HCT116 (cell line): Measurements from ENCODE around the gene AOAH. TPM values are rescaled to one million over a fixed set of nuclear protein-coding genes. Genes with fewer than 3 reads are reported as not detected.

Experiments
- ATAC-seq: fragments of 200-7000 bp; cut with Tn5 transposase; 2 replicates; pipeline ENCODE4 v1.9.1; 2020; ENCODE audit warnings: mild to moderate bottlenecking, moderate library complexity
- BruUV-seq: library from RNA; stranded (reverse); fragments of 400-500 nt; replicated peaks from 2 replicates; lab custom pipeline; 2021; lab: Mats Ljungman, UMichigan
- CTCF ChIA-PET: fragments of 300-600 bp; sonication (Branson Sonifier 250); formaldehyde crosslinking; loops from one replicate; lab custom pipeline; 2021; ENCODE audit warnings: antibody characterized with exemption; lab: Charles Lee
- POLR2A ChIA-PET: fragments of 300-600, 350-600 bp; sonication (Branson Sonifier 250); formaldehyde crosslinking; loops from one replicate; lab custom pipeline; 2021; ENCODE audit warnings: antibody characterized with exemption; lab: Charles Lee
- RAD21 ChIA-PET, 2 experiments: fragments of 300-600 bp; sonication (Branson Sonifier 250); formaldehyde crosslinking; loops; one replicate each; lab custom pipeline; 2023; ENCODE audit warnings: low total read pairs in 2 of 2; ENCODE audit not compliant: uncharacterized antibody in 2 of 2, unreplicated experiment in 2 of 2, low non-redundant PET in 1 of 2; lab: Charles Lee
- DNase-seq: peaks from one replicate; pipeline ENCODE4 v3.0.0-alpha.2; 2010; ENCODE audit warnings: low read depth, low spot score
- H2AFZ ChIP-seq: fragments of 200-600 bp; shearing (Covaris generic), sonication (generic); 2 replicates; pipeline ENCODE4 v1.6.1; 2017; ENCODE audit warnings: low read depth, mixed run types, mixed read lengths, antibody characterized with exemption, low read length; ENCODE audit not compliant: poor library complexity, severe bottlenecking
- H3K27ac ChIP-seq: 2 replicates; pipeline ENCODE4 v1.5.1; 2012; ENCODE audit warnings: low read depth, low read length
- H3K27me3 ChIP-seq: fragments of 200-600 bp; sonication (generic); 2 replicates; pipeline ENCODE4 v1.6.1; 2016; ENCODE audit warnings: mixed run types, low read length, mixed read lengths; ENCODE audit not compliant: insufficient read depth
- H3K36me3 ChIP-seq, 2 experiments: fragments of 200-500 bp in 1 of 2; fragments of 200-600 bp in 1 of 2; sonication (Bioruptor generic) in 1 of 2; sonication (generic) in 1 of 2; 2 replicates each; pipeline versions ENCODE4 v1.5.1 to v1.6.1; 2014 to 2016; ENCODE audit warnings: low read length in 2 of 2, inconsistent platforms in 1 of 2, mixed read lengths in 1 of 2, mixed run types in 1 of 2; ENCODE audit not compliant: insufficient read depth in 2 of 2, control insufficient read depth in 1 of 2
- H3K4me1 ChIP-seq, 2 experiments: fragments of 200-600 bp in 1 of 2; sonication (generic) in 1 of 2; 2 replicates each; pipeline versions ENCODE4 v1.5.1 to v1.6.1; 2012 to 2017; ENCODE audit warnings: low read length in 2 of 2, inconsistent platforms in 1 of 2, mild to moderate bottlenecking in 1 of 2, mixed read lengths in 1 of 2, mixed run types in 1 of 2, moderate library complexity in 1 of 2; ENCODE audit not compliant: insufficient read depth in 2 of 2, control insufficient read depth in 1 of 2
- H3K4me2 ChIP-seq: fragments of 200-600 bp; sonication (generic); 2 replicates; pipeline ENCODE4 v1.6.1; 2017; ENCODE audit warnings: mixed run types, low read length, mixed read lengths
- H3K4me3 ChIP-seq, 2 experiments: fragments of 200-600 bp in 1 of 2; sonication (generic) in 1 of 2; replicated peaks in 1 of 2; 2 replicates each; pipeline ENCODE4 v1.5.1; 2011 to 2016; ENCODE audit warnings: low read length in 2 of 2, control low read depth in 1 of 2, low read depth in 1 of 2, mild to moderate bottlenecking in 1 of 2, mixed read lengths in 1 of 2, mixed run types in 1 of 2
- H3K79me2 ChIP-seq: fragments of 200-600 bp; sonication (generic); 2 replicates; pipeline ENCODE4 v1.6.1; 2017; ENCODE audit warnings: mild to moderate bottlenecking, mixed run types, low read length, moderate library complexity, mixed read lengths; ENCODE audit not compliant: insufficient read depth
- H3K9ac ChIP-seq: fragments of 200-600 bp; sonication (generic); 2 replicates; pipeline ENCODE4 v1.6.1; 2016; ENCODE audit warnings: low read length, mixed read lengths
- H3K9me2 ChIP-seq: fragments of 200-600 bp; sonication (generic), shearing (Covaris generic); 2 replicates; pipeline ENCODE4 v1.6.1; 2017; ENCODE audit warnings: mixed run types, mild to moderate bottlenecking, moderate library complexity; ENCODE audit not compliant: insufficient read depth
- H3K9me3 ChIP-seq, 2 experiments: fragments of 200-500 bp in 1 of 2; fragments of 200-600 bp in 1 of 2; sonication (Bioruptor generic) in 1 of 2; sonication (generic) in 1 of 2; 2 replicates each; pipeline ENCODE4 v1.6.1; 2014 to 2017; ENCODE audit warnings: low read length in 2 of 2, mixed read lengths in 2 of 2, inconsistent platforms in 1 of 2, low read depth in 1 of 2, mild to moderate bottlenecking in 1 of 2, mixed run types in 1 of 2, moderate library complexity in 1 of 2; ENCODE audit not compliant: control insufficient read depth in 1 of 2, insufficient read depth in 1 of 2
- H4K20me1 ChIP-seq: fragments of 200-600 bp; sonication (generic), shearing (Covaris generic); 2 replicates; pipeline ENCODE4 v1.6.1; 2017; ENCODE audit warnings: mixed run types, mild to moderate bottlenecking, moderate library complexity; ENCODE audit not compliant: insufficient read depth
- ATF3 ChIP-seq: IDR thresholded peaks from 2 replicates; pipeline ENCODE4 v1.6.1; 2012
- CBX3 ChIP-seq: IDR thresholded peaks from 2 replicates; pipeline ENCODE4 v1.6.1; 2012; ENCODE audit warnings: low read depth
- EGR1 ChIP-seq: IDR thresholded peaks from 2 replicates; pipeline ENCODE4 v1.6.1; 2012; ENCODE audit warnings: low read depth
- EZH2 ChIP-seq: fragments of 200-600 bp; sonication (generic); IDR thresholded peaks from 2 replicates; pipeline ENCODE4 v1.6.1; 2017; ENCODE audit warnings: antibody characterized with exemption, mixed run types
- FOSL1 ChIP-seq: IDR thresholded peaks from 2 replicates; pipeline ENCODE4 v1.6.1; 2012; ENCODE audit warnings: low read depth
- POLR2AphosphoS5 ChIP-seq: IDR thresholded peaks from 2 replicates; pipeline ENCODE4 v1.6.1; 2011; ENCODE audit warnings: mild to moderate bottlenecking, low read depth, low read length, moderate library complexity
- RAD21 ChIP-seq: IDR thresholded peaks from 2 replicates; pipeline ENCODE4 v1.6.1; 2012; ENCODE audit warnings: low read depth, mild to moderate bottlenecking
- SIN3A ChIP-seq: IDR thresholded peaks from 2 replicates; pipeline ENCODE4 v1.6.1; 2012; ENCODE audit warnings: low read depth
- SRF ChIP-seq: IDR thresholded peaks from 2 replicates; pipeline ENCODE4 v1.6.1; 2012; ENCODE audit warnings: low read depth
- ZBTB33 ChIP-seq: IDR thresholded peaks from 2 replicates; pipeline ENCODE4 v1.6.1; 2011; ENCODE audit warnings: mild to moderate bottlenecking, low read length, moderate library complexity; ENCODE audit not compliant: insufficient replicate concordance; ENCODE audit errors: extremely low read depth
- ZFX ChIP-seq: fragments of 450-650 bp; IDR thresholded peaks from 2 replicates; pipeline ENCODE4 v1.6.1; 2017
- ZNF274 ChIP-seq: fragments of 200-500 bp; sonication (Bioruptor generic); IDR thresholded peaks from 2 replicates; pipeline ENCODE4 v1.6.1; 2014; ENCODE audit warnings: mild to moderate bottlenecking, low read depth, low read length, inconsistent platforms
- intact Hi-C: fragments of 100-400 bp; cut with micrococcal nuclease; formaldehyde crosslinking; loops from 2 replicates; pipeline ENCODE4 v1.10.0; 2022
- total RNA-seq: library from RNA; stranded (reverse); gene quantifications from one replicate; pipeline ENCODE4 v1.2.1, GENCODE V29; 2021; ENCODE audit not compliant: unreplicated experiment
- TF ChIP-seq, protein P1 (sequence below): IDR thresholded peaks from 2 replicates; pipeline ENCODE4 v1.6.1; 2012
- TF ChIP-seq, protein P2 (sequence below), 3 experiments: fragments of 200-600 bp in 1 of 3; sonication (generic) in 1 of 3; IDR thresholded peaks in 2 of 3; conservative IDR thresholded peaks in 1 of 3; 2 replicates each; pipeline ENCODE4 v1.5.1; 2012 to 2017; ENCODE audit warnings: low read depth in 2 of 3, low read length in 2 of 3, antibody characterized with exemption in 1 of 3, borderline replicate concordance in 1 of 3, control low read depth in 1 of 3, mild to moderate bottlenecking in 1 of 3, mixed read lengths in 1 of 3, mixed run types in 1 of 3, moderate library complexity in 1 of 3; ENCODE audit not compliant: insufficient read depth in 1 of 3

Gene AOAH
- total RNA-seq, 1 experiment from 2014 or later: 1.1 TPM

- Histone ChIP-seq H2AFZ (no peak overlapping the region), H3K4me2 (no peak overlapping the region), H3K4me1 (no peaks in the 10 kb centered on the region), H3K27me3 (no peaks in the 10 kb centered on the region), H3K36me3 (no peaks in the 10 kb centered on the region), H3K27ac (no peak overlapping the region), H4K20me1 (no peaks in the 10 kb centered on the region), H3K79me2 (no peaks in the 10 kb centered on the region), H3K4me3 (no peak overlapping the region), H3K9me2 (no peaks in the 10 kb centered on the region), H3K9me3 (no peaks in the 10 kb centered on the region), H3K9ac (no peak overlapping the region)
- TF ChIP-seq POLR2AphosphoS5: no peak
- TF ChIP-seq, protein P1, sequence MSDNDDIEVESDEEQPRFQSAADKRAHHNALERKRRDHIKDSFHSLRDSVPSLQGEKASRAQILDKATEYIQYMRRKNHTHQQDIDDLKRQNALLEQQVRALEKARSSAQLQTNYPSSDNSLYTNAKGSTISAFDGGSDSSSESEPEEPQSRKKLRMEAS: no peak
- TF ChIP-seq ZFX: no peak
- TF ChIP-seq FOSL1: no peak
- TF ChIP-seq CBX3: no peak
- no peak for TF ChIP-seq ZBTB33
- TF ChIP-seq SIN3A: no peak
- TF ChIP-seq, protein P2, sequence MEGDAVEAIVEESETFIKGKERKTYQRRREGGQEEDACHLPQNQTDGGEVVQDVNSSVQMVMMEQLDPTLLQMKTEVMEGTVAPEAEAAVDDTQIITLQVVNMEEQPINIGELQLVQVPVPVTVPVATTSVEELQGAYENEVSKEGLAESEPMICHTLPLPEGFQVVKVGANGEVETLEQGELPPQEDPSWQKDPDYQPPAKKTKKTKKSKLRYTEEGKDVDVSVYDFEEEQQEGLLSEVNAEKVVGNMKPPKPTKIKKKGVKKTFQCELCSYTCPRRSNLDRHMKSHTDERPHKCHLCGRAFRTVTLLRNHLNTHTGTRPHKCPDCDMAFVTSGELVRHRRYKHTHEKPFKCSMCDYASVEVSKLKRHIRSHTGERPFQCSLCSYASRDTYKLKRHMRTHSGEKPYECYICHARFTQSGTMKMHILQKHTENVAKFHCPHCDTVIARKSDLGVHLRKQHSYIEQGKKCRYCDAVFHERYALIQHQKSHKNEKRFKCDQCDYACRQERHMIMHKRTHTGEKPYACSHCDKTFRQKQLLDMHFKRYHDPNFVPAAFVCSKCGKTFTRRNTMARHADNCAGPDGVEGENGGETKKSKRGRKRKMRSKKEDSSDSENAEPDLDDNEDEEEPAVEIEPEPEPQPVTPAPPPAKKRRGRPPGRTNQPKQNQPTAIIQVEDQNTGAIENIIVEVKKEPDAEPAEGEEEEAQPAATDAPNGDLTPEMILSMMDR (IDR thresholded peaks at IDR 0.05 in 2 of 3, conservative IDR thresholded peaks at IDR 0.05 in 1 of 3; ENCODE audit: borderline replicate concordance in 1 of 3, insufficient read depth in 1 of 3, low read depth in 2 of 3, low read length in 2 of 3): no peak
- no peak for TF ChIP-seq EGR1
- no peak for TF ChIP-seq ATF3
- no peak for TF ChIP-seq RAD21
- TF ChIP-seq SRF: no peak
- TF ChIP-seq EZH2: no peak
- TF ChIP-seq ZNF274: no peak
- ATAC-seq (no peak), DNase-seq (no peak)
- ChIA-PET CTCF (no interaction called here), POLR2A (no interaction called here), RAD21 (no interaction called here)
- no TSS peak for BruUV-seq
- intact Hi-C loops: no loop called here
Observed at GRCh38 chr7:36514289-36515243, 209.7 kb downstream of the AOAH start.
